ENCODE measurements around the gene NANS.
"Not testable (repeated sequence)": the region's sequence is repeated elsewhere in the genome, so short reads cannot be mapped to it uniquely, and the experiment has no call there.

Gene NANS

GRCh38 chr9:98019098-98019497 lies 37.4 kb upstream of the NANS start:
- no peak for DNase-seq (ENCODE audit: low read depth)
- no peak overlapping the region for H3K4me3 ChIP-seq (ENCODE audit: low read depth, low read length)
- TF ChIP-seq MAX (IDR thresholded peaks at IDR 0.05; ENCODE audit: low read depth, low read length) (no peak), MYC (IDR thresholded peaks at IDR 0.05; ENCODE audit: low read depth, low read length) (no peak), POLR2A (IDR thresholded peaks at IDR 0.05; ENCODE audit: extremely low read depth, insufficient read length) (no peak), CTCF (IDR thresholded peaks at IDR 0.05; ENCODE audit: low read depth, low read length) (no peak)

- not testable (repeated sequence) for H3K4me3 ChIP-seq (ENCODE audit: low read depth, low read length); DNase-seq (ENCODE audit: low read depth)
These were observed 36.7 kb upstream of the NANS start for GRCh38 chr9:98019869-98020268.

GRCh38 chr9:98020476-98021145 lies 35.9 kb upstream of the NANS start:
- H3K4me3 ChIP-seq (ENCODE audit: low read depth, low read length), result no peak overlapping the region
- DNase-seq (ENCODE audit: low read depth), result no peak
- no peak for TF ChIP-seq MAX (IDR thresholded peaks at IDR 0.05; ENCODE audit: low read depth, low read length)
- TF ChIP-seq MYC (IDR thresholded peaks at IDR 0.05; ENCODE audit: low read depth, low read length), result no peak
- no peak for TF ChIP-seq CTCF (IDR thresholded peaks at IDR 0.05; ENCODE audit: low read depth, low read length)
- TF ChIP-seq POLR2A (IDR thresholded peaks at IDR 0.05; ENCODE audit: extremely low read depth, insufficient read length), result no peak

GRCh38 chr9:98021306-98022040 lies 35.1 kb upstream of the NANS start:
- no peak for DNase-seq (ENCODE audit: low read depth)
- no peak overlapping the region for H3K4me3 ChIP-seq (ENCODE audit: low read depth, low read length)
- TF ChIP-seq MAX (IDR thresholded peaks at IDR 0.05; ENCODE audit: low read depth, low read length) (no peak), CTCF (IDR thresholded peaks at IDR 0.05; ENCODE audit: low read depth, low read length) (no peak), POLR2A (IDR thresholded peaks at IDR 0.05; ENCODE audit: extremely low read depth, insufficient read length) (no peak)

GRCh38 chr9:98022447-98022846 lies 34.1 kb upstream of the NANS start:
- DNase-seq (ENCODE audit: low read depth), result no peak
- H3K4me3 ChIP-seq (ENCODE audit: low read depth, low read length), result no peak overlapping the region
- TF ChIP-seq CTCF (IDR thresholded peaks at IDR 0.05; ENCODE audit: low read depth, low read length), result no peak
- TF ChIP-seq MAX (IDR thresholded peaks at IDR 0.05; ENCODE audit: low read depth, low read length), result no peak
- no peak for TF ChIP-seq POLR2A (IDR thresholded peaks at IDR 0.05; ENCODE audit: extremely low read depth, insufficient read length)
- TF ChIP-seq MYC (IDR thresholded peaks at IDR 0.05; ENCODE audit: low read depth, low read length), result no peak

- TF ChIP-seq MYC (IDR thresholded peaks at IDR 0.05; ENCODE audit: low read depth, low read length) (no peak), MAX (IDR thresholded peaks at IDR 0.05; ENCODE audit: low read depth, low read length) (no peak), CTCF (IDR thresholded peaks at IDR 0.05; ENCODE audit: low read depth, low read length) (no peak)
- no peak overlapping the region for H3K4me3 ChIP-seq (ENCODE audit: low read depth, low read length)
- no peak for DNase-seq (ENCODE audit: low read depth)
These were observed 31.8 kb upstream of the NANS start for GRCh38 chr9:98024702-98025101.

All from NB4 (cell line).